Stimulated activated CD4-positive, alpha-beta T cell treated with anti-CD3 and anti-CD28 coated beads, Interleukin-12 subunit alpha, Interleukin-12 subunit beta, amount 100 ng/mL, for 4 hours (primary cell): ENCODE measurements around the gene CEP250.
"Not testable (repeated sequence)": the region's sequence is repeated elsewhere in the genome, so short reads cannot be mapped to it uniquely, and the experiment has no call there.

Source experiments
- DNase-seq: peaks from one replicate; pipeline ENCODE4 v3.0.0-alpha.2; 2020

Gene CEP250

GRCh38 chr20:35539756-35540212 lies 84.4 kb downstream of the CEP250 start:
- DNase-seq: no peak

GRCh38 chr20:35541118-35541782 lies 85.9 kb downstream of the CEP250 start:
- DNase-seq: no peak

DNA sequence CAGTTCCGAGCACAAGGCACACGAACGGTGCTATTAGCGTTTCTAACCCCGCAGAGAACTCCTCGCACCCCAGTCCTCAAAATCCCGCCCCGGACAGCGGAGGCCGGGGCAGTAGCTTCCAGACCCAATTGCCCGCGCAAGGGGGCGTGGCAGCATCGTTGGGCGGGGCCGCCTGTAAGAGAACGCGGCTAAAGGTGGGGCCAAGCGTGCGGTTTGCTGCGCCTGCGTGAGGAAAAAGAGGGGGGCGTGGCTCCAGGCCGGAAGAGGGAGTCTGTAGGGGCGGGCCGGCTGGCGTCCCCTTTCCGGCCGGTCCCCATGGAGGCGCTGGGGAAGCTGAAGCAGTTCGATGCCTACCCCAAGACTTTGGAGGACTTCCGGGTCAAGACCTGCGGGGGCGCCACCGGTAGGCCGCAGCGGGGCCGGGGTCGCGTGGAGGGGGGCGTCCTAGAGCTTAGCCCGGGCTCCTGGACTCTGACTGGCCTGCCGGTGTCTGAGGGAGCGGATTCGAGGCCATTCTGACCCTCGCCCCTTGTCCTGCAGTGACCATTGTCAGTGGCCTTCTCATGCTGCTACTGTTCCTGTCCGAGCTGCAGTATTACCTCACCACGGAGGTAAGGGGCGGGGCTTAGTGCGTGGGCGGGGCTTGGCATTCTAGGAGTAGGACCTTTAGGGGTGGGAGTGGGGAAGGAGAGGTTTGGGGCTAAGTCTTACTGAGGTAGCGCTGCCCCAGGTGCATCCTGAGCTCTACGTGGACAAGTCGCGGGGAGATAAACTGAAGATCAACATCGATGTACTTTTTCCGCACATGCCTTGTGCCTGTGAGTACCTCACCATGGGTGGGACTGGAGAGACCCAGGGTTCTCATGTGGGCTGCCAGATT lies 86.6 kb downstream of the CEP250 start, which contains the start of gene ERGIC3:
Gene ERGIC3, plus strand, starts transcription at position 296 of the 880 bp plus-strand sequence. Its CDS starts 20 bp downstream, at position 316.
- peak; percentile 97 for DNase-seq

- DNase-seq: no peak
Measured at GRCh38 chr20:35542990-35543389, 87.6 kb downstream of the CEP250 start.

- DNase-seq: no peak
Measured at GRCh38 chr20:35544436-35544835, 89.0 kb downstream of the CEP250 start.

- not testable (repeated sequence) for DNase-seq
Measured at GRCh38 chr20:35544941-35545340, 89.5 kb downstream of the CEP250 start.

DNA sequence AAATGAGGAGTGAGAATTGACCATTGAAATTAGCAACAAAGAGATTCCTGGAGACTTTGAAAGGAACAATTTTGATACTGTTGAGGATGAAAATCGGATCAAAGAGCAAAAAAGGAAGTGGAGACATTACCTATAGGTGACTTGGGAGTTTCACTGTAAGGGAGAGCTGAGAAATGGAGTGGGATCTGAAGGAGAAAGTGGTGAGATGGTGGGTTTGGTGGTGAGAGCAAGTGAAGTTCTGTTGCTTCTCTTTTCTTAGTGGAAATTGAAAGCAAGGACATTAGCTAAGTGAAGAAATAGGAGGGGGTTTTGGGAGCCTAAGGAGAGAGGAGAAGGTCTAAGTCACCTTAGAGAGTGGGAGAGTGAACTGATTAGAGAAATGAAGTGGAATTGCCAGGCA lies 90.7 kb downstream of the CEP250 start:
- DNase-seq: no peak

DNA sequence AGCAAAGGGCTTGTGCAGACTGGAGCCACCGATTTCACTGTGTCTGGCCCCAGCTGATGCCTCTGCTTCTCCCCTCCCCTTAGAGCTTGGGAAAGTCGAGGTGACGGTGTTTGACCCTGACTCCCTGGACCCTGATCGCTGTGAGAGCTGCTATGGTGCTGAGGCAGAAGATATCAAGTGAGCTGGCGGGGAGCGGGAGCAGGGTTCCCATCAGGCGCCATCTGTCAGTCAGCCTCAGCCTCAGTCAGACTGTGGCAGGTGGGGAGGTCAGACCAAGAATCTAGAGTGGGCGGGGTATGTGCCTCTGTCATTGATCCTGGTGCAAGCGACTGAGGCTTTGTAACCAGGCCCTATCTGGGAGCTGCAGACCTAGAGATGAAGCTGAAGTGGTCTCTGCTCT lies 91.9 kb downstream of the CEP250 start:
- no peak for DNase-seq

DNA sequence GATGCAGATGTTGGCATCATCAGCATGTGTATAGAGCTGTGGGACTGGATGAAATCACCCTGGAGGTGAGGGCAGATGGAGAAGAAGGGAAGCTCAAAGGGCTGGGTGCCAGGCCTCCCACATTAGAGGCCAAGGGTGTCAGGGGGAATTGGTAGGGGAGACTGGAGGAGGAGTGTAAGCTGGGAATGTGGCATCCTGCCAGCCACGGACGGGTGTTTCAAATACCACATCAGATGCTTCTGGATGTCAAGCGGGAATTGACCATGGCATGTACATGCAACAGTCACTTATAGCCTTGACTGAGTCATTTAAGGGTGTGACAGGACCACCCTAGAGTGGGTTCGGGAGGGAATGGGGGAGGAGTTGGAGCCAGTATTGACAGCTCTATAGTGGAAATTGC lies 96.1 kb downstream of the CEP250 start:
- no peak for DNase-seq

DNA sequence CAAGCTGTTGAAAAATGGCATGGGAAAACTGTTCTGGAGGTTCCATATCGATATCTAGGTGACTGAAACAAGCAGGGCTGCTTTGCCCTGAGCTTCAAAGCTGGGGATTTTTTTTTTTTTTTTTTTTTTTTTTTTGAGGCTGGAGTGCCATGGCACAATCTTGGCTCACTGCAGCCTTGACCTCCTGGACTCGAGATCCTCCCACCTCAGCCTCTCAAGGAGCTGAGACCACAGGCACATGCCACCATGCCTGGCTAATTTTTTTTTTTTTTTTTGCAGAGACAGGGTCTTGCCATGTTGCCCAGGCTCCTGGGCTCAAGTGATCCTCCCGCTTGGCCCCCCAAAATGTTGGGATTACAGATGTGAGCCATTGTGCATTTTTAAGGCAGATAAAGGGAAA lies 97.5 kb downstream of the CEP250 start:
- DNase-seq: no peak

GRCh38 chr20:35555461-35555860 lies 100.1 kb downstream of the CEP250 start:
- DNase-seq: not testable (repeated sequence)

DNA sequence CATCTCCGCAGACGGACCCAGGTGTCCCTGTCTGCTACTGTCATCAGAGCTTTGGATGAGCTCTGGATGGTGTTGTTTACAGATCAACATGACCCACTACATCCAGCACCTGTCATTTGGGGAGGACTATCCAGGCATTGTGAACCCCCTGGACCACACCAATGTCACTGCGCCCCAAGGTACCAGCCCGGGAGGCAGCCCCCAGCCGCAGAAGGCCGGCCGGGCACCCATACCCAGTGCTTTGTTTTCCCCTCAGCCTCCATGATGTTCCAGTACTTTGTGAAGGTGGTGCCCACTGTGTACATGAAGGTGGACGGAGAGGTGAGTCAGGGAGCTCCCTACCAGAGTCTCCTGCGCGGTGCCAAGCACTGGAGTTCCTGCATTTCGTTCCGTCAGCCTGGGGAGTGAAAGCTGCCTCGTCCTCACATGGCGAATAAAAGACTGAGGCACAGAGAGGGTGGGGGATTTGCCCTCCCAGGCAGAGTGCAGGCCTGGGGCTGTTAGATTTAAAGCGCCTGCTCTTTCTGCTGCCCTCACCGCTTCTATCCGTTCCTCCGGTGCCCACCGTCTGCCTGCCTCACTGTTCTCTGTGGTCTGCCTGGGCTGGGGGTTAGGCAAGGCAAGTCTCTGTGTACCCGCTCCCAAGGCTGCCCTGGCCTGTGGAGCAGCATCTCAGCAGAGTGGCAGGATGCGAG lies 100.7 kb downstream of the CEP250 start:
- DNase-seq: no peak

DNA sequence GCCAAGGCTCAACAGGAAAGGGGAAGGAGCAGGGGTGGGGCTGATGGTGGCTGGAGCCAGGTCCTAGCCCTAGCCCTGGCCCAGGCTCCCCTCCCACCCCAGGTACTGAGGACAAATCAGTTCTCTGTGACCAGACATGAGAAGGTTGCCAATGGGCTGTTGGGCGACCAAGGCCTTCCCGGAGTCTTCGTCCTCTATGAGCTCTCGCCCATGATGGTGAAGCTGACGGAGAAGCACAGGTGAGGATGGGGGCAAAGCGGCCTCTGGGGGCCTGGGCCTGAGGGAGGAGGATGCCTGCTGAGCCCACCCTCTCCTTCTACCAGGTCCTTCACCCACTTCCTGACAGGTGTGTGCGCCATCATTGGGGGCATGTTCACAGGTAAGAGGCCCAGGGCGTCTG lies 101.5 kb downstream of the CEP250 start:
- no peak for DNase-seq

GRCh38 chr20:35558451-35558850 lies 103.1 kb downstream of the CEP250 start:
- no peak for DNase-seq

DNA sequence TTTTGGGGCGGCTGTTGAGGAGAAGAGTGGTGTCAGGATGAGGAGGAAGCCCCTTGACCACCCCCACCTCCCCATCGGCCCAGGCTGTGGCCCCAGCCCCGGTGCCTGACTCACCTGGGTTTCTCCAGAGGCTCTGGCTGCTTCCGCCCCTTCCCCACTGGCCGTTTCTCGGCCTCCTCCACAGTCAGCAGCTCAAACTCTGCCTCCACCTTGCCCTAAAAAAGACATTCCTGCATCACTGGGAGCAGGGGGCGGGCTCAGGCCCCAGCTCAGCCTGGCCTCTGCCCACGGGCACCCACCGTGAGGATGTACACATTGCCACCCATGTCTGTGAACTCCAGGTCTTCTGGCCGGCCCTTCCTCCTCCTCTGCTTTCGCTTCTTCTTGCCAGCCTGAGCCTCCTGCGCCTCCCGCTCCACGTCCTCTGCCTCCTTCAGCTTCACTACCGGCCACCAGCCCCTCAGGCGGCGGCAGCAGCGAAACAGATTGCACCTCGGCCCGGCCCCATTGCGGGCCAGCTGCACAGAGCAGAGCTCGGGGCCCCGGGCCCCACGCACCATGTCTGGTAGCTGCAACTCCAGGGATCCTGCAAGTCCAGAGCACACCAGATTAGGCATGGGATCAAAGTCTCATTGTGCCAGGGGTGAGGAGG lies 103.8 kb downstream of the CEP250 start:
- DNase-seq: no peak

DNA sequence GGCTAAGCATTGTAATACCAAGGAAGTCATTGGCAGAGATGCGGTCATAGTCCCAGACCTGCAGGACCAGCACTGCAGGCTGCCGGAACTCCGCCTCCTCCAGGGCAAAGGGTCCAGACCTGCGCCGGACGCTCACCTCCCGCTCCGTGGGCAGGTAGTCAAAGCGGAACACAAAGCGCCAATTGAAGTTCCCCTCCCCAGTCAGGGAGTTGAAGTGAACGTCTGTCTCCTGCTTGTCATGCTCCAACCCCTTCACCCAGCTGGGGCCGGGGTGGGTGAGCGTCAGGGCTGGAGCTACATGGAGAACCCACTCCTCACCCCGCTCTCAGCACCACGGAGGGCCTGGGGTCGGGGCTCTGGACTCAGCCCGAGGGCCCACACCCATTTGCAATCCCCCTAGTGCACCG lies 104.7 kb downstream of the CEP250 start:
- no peak for DNase-seq

- DNase-seq: no peak
Measured at GRCh38 chr20:35560541-35560940, 105.1 kb downstream of the CEP250 start.

- no peak for DNase-seq
Measured at GRCh38 chr20:35561268-35561667, 105.9 kb downstream of the CEP250 start.

DNA sequence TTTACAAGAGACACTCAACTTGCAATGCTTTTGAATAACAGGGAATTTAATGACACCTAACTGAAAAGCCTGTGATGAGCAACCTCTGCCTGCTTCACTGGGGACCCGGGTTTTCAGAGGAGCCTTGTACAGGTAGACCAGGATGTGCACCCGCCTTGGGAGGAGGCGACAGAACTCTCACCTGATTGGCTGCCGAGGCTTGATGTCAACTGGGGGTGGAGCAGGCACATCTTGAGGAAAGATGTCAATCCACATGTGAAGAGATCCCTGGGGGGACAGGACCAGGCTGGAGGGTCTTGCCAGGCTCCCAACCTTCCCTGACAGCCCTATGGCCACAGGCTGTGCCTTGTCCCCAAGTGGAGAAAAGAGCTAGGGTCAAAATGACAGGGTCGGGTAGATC lies 106.3 kb downstream of the CEP250 start:
- no peak for DNase-seq

GRCh38 chr20:35562541-35563110 lies 107.2 kb downstream of the CEP250 start:
- no peak for DNase-seq

GRCh38 chr20:35563834-35564233 lies 108.4 kb downstream of the CEP250 start:
- no peak for DNase-seq

DNA sequence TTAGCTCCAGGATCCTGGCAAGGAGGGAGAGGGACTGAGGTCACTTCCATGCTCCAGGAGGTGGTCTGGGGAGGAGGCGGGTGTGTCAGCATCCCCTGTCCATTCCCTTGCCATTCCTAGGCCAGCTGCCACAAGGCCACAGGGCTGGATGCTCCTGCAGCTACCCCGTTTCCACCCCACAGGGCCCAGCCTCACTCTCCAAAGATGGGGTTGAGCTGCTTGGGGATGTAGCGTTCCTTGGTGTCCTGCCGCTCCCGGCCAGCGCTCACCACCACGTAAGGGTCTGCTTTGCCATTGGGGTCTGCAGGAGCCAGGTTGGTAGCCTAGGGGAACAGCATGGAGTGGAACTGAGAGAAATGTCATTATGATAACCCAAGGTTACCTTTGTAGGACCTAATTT lies 109.5 kb downstream of the CEP250 start:
- no peak for DNase-seq

GRCh38 chr20:35568645-35569044 lies 113.2 kb downstream of the CEP250 start:
- DNase-seq: no peak
